RWPE2 (cell line): ENCODE measurements around the gene PTPN23.

Experiments
- ATAC-seq: fragments of 200-7000 bp; cut with Tn5 transposase; 3 replicates; pipeline ENCODE4 v1.9.1; 2021; ENCODE audit warnings: low read depth
- DNase-seq: peaks from one replicate; pipeline ENCODE4 v3.0.0-alpha.2; 2020; ENCODE audit warnings: low spot score
- H3K27ac ChIP-seq: fragments of 450-650 bp; 2 replicates; pipeline ENCODE4 v1.5.1; 2017; ENCODE audit warnings: mild to moderate bottlenecking; ENCODE audit not compliant: poor library complexity, severe bottlenecking
- H3K27me3 ChIP-seq: fragments of 250-450 bp; sonication (Bioruptor Pico); 2 replicates; pipeline ENCODE4 v1.5.1; 2021; ENCODE audit warnings: mild to moderate bottlenecking, moderate library complexity; ENCODE audit not compliant: insufficient read depth, poor library complexity, severe bottlenecking
- H3K36me3 ChIP-seq: fragments of 250-450 bp; sonication (Bioruptor Pico); 2 replicates; pipeline ENCODE4 v1.5.1; 2020; ENCODE audit warnings: low read depth, mild to moderate bottlenecking, moderate library complexity
- H3K4me1 ChIP-seq: fragments of 250-450 bp; sonication (Bioruptor Pico); 2 replicates; pipeline ENCODE4 v1.5.1; 2021; ENCODE audit warnings: mild to moderate bottlenecking, moderate library complexity; ENCODE audit not compliant: insufficient read depth, poor library complexity, severe bottlenecking
- H3K4me3 ChIP-seq: fragments of 250-450 bp; sonication (Bioruptor Pico); 2 replicates; pipeline ENCODE4 v1.5.1; 2021; ENCODE audit warnings: mild to moderate bottlenecking, moderate library complexity; ENCODE audit not compliant: severe bottlenecking
- H3K9me3 ChIP-seq: fragments of 250-450 bp; sonication (Bioruptor Pico); 2 replicates; pipeline ENCODE4 v1.5.1; 2021; ENCODE audit warnings: mild to moderate bottlenecking, moderate library complexity; ENCODE audit not compliant: severe bottlenecking
- TF ChIP-seq, protein P1 (sequence below): fragments of 450-650 bp; IDR thresholded peaks from one replicate; pipeline ENCODE4 v1.5.1; 2017; ENCODE audit warnings: mild to moderate bottlenecking, moderate library complexity; ENCODE audit not compliant: poor library complexity, severe bottlenecking

Gene PTPN23

DNA sequence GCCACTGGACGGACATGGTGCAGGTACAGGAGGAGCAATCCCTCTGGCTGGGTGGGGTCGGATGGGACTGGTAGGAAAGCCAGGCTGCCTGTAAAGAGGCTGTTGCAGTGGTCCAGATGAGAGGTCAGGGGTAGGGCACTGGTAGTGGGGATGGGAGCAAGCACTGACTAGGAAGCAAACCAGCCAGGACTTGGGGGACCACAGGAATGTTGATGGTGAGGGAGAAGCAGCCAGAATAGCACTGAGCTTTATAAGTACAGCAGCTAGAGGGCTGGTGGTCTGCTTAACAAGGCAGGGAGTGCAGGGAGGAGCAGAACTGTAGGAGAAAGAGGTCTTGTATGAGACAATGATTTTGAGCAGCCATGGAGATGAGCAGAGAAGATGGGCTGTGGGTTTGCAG, 38.7 kb upstream of the PTPN23 start:
- Histone ChIP-seq H3K27ac (no peak overlapping the region), H3K4me1 (no peaks in the 10 kb centered on the region), H3K27me3 (no peaks in the 10 kb centered on the region), H3K4me3 (no peak overlapping the region), H3K36me3 (peaks cover 32% of the 10 kb centered on the region), H3K9me3 (no peaks in the 10 kb centered on the region)
- ATAC-seq, result no peak
- DNase-seq, result no peak
- TF ChIP-seq, protein P1, sequence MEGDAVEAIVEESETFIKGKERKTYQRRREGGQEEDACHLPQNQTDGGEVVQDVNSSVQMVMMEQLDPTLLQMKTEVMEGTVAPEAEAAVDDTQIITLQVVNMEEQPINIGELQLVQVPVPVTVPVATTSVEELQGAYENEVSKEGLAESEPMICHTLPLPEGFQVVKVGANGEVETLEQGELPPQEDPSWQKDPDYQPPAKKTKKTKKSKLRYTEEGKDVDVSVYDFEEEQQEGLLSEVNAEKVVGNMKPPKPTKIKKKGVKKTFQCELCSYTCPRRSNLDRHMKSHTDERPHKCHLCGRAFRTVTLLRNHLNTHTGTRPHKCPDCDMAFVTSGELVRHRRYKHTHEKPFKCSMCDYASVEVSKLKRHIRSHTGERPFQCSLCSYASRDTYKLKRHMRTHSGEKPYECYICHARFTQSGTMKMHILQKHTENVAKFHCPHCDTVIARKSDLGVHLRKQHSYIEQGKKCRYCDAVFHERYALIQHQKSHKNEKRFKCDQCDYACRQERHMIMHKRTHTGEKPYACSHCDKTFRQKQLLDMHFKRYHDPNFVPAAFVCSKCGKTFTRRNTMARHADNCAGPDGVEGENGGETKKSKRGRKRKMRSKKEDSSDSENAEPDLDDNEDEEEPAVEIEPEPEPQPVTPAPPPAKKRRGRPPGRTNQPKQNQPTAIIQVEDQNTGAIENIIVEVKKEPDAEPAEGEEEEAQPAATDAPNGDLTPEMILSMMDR, result no peak

DNA sequence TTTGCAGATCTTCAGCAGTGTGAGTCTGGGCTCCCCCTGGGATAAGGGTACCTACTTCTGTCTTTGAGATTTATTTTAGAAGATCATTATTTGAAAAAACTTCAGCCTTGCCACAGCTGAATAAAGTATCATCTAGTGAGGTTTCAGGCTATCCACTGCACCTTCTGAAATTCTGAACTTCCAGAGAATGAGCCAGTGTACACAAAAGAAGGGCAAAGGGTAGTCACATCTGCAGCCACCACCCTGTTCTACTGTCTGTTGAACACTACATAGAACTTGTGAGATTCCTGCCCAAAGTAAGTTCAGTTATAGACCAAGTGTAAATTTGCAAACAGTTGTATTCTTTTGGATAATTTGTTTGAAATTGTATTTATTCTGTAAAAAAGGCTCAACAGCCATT, 38.0 kb upstream of the PTPN23 start:
- Histone ChIP-seq H3K9me3 (no peaks in the 10 kb centered on the region), H3K36me3 (peaks cover 26% of the 10 kb centered on the region)
- no peak for ATAC-seq

GRCh38 chr3:47343471-47343971, 37.3 kb upstream of the PTPN23 start:
- Histone ChIP-seq H3K36me3 (peaks cover 19% of the 10 kb centered on the region; the same call in 1 of the 2 replicates), H3K27me3 (no peaks in the 10 kb centered on the region), H3K9me3 (no peaks in the 10 kb centered on the region), H3K4me3 (no peak overlapping the region), H3K4me1 (no peaks in the 10 kb centered on the region), H3K27ac (no peak overlapping the region)
- DNase-seq (no peak), ATAC-seq (no peak)
- TF ChIP-seq, protein P1, result no peak

More for the DNA sequence above, 38.0 kb upstream of the PTPN23 start:
- TF ChIP-seq, protein P1, result no peak
- H3K4me3 ChIP-seq, result no peak overlapping the region
- H3K27ac ChIP-seq, result no peak overlapping the region
- no peak for DNase-seq
- H3K4me1 ChIP-seq, result no peaks in the 10 kb centered on the region
- no peaks in the 10 kb centered on the region for H3K27me3 ChIP-seq

GRCh38 chr3:47344971-47345370, 35.9 kb upstream of the PTPN23 start:
- ATAC-seq, result no peak
- TF ChIP-seq, protein P1, result no peak
- Histone ChIP-seq H3K27me3 (no peaks in the 10 kb centered on the region), H3K9me3 (no peaks in the 10 kb centered on the region), H3K4me1 (no peaks in the 10 kb centered on the region), H3K27ac (no peak overlapping the region), H3K36me3 (peaks cover 16% of the 10 kb centered on the region; the same call in 1 of the 2 replicates), H3K4me3 (no peak overlapping the region)
- no peak for DNase-seq

- H3K27me3 ChIP-seq, result no peaks in the 10 kb centered on the region
- no peak overlapping the region for H3K27ac ChIP-seq
- H3K36me3 ChIP-seq, result peaks cover 16% of the 10 kb centered on the region; the same call in 1 of the 2 replicates
- ATAC-seq (peak; percentile 27; the same call in 2 of the 3 replicates), DNase-seq (no peak)
- H3K4me3 ChIP-seq, result no peak overlapping the region
- no peaks in the 10 kb centered on the region for H3K4me1 ChIP-seq
- no peaks in the 10 kb centered on the region for H3K9me3 ChIP-seq
- TF ChIP-seq, protein P1, result no peak
Observed at GRCh38 chr3:47347217-47347801, 33.5 kb upstream of the PTPN23 start.
